HL-60 (cell line): Measurements from ENCODE around the gene FASTKD2.
A peak's percentile ranks its signal among the peaks of the same experiment; 100 is the strongest.

Experiments
- DNase-seq, 2 experiments: peaks; one replicate each; pipeline ENCODE4 v3.0.0-alpha.2; 2010 to 2020; ENCODE audit warnings: low read depth in 1 of 2, low spot score in 1 of 2
- H3K27ac ChIP-seq: fragments of 250-450 bp; sonication (Bioruptor Pico); replicated peaks from 2 replicates; pipeline ENCODE4 v1.5.1; 2020; ENCODE audit warnings: mild to moderate bottlenecking, moderate library complexity
- H3K27me3 ChIP-seq: fragments of 250-450 bp; sonication (Bioruptor Pico); 2 replicates; pipeline ENCODE4 v1.5.1; 2021; ENCODE audit warnings: mild to moderate bottlenecking, moderate library complexity; ENCODE audit not compliant: insufficient read depth, poor library complexity, severe bottlenecking
- H3K4me3 ChIP-seq: replicated peaks from 2 replicates; pipeline ENCODE4 v1.5.1; 2011; ENCODE audit warnings: mild to moderate bottlenecking, control low read depth, low read length; ENCODE audit not compliant: insufficient read depth
- CTCF ChIP-seq: IDR thresholded peaks from one replicate; pipeline ENCODE4 v1.5.1; 2011; ENCODE audit warnings: low read length, control low read depth, inconsistent platforms; ENCODE audit not compliant: insufficient read depth
- GABPA ChIP-seq: IDR thresholded peaks from 2 replicates; pipeline ENCODE4 v1.6.1; 2012; ENCODE audit warnings: low read depth
- POLR2AphosphoS5 ChIP-seq: IDR thresholded peaks from 2 replicates; pipeline ENCODE4 v1.6.1; 2012; ENCODE audit warnings: low read depth
- SPI1 ChIP-seq: IDR thresholded peaks from 2 replicates; pipeline ENCODE4 v1.6.1; 2012; ENCODE audit warnings: low read depth, mild to moderate bottlenecking, borderline replicate concordance
- TF ChIP-seq, protein P1 (sequence below): IDR thresholded peaks from 2 replicates; pipeline ENCODE4 v1.6.1; 2012; ENCODE audit warnings: low read depth; ENCODE audit not compliant: insufficient replicate concordance

Gene FASTKD2

GRCh38 chr2:206740800-206741199 is 24.6 kb upstream of the FASTKD2 start:
- Histone ChIP-seq H3K27me3 (no peaks in the 10 kb centered on the region), H3K27ac (no peak overlapping the region), H3K4me3 (no peak overlapping the region)
- DNase-seq: no peak
- TF ChIP-seq GABPA (no peak), SPI1 (no peak), POLR2AphosphoS5 (no peak), CTCF (no peak)
- TF ChIP-seq, protein P1, sequence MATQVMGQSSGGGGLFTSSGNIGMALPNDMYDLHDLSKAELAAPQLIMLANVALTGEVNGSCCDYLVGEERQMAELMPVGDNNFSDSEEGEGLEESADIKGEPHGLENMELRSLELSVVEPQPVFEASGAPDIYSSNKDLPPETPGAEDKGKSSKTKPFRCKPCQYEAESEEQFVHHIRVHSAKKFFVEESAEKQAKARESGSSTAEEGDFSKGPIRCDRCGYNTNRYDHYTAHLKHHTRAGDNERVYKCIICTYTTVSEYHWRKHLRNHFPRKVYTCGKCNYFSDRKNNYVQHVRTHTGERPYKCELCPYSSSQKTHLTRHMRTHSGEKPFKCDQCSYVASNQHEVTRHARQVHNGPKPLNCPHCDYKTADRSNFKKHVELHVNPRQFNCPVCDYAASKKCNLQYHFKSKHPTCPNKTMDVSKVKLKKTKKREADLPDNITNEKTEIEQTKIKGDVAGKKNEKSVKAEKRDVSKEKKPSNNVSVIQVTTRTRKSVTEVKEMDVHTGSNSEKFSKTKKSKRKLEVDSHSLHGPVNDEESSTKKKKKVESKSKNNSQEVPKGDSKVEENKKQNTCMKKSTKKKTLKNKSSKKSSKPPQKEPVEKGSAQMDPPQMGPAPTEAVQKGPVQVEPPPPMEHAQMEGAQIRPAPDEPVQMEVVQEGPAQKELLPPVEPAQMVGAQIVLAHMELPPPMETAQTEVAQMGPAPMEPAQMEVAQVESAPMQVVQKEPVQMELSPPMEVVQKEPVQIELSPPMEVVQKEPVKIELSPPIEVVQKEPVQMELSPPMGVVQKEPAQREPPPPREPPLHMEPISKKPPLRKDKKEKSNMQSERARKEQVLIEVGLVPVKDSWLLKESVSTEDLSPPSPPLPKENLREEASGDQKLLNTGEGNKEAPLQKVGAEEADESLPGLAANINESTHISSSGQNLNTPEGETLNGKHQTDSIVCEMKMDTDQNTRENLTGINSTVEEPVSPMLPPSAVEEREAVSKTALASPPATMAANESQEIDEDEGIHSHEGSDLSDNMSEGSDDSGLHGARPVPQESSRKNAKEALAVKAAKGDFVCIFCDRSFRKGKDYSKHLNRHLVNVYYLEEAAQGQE: no peak

GRCh38 chr2:206756816-206757215 is 8.6 kb upstream of the FASTKD2 start:
- Histone ChIP-seq H3K27ac (no peak overlapping the region), H3K4me3 (no peak overlapping the region), H3K27me3 (peaks cover under 1% of the 10 kb centered on the region)
- no peak for DNase-seq
- TF ChIP-seq SPI1 (no peak), POLR2AphosphoS5 (no peak), CTCF (no peak), GABPA (no peak)
- TF ChIP-seq, protein P1: no peak

GRCh38 chr2:206764673-206765241 is 649 bp upstream of the FASTKD2 start:
- TF ChIP-seq POLR2AphosphoS5: no peak
- no peak for TF ChIP-seq SPI1
- TF ChIP-seq CTCF: no peak
- TF ChIP-seq GABPA: no peak
- Histone ChIP-seq H3K4me3 (peak overlapping the region; percentile 62), H3K27me3 (peaks cover 8% of the 10 kb centered on the region), H3K27ac (peak overlapping the region; percentile 92)
- DNase-seq: no peak
